Activated effector memory CD4-positive, alpha-beta T cell treated with Interleukin-2 at 50 U/mL for 16 hours (primary cell): ENCODE data around the gene AK8.

Source experiments
- DNase-seq: peaks from one replicate; pipeline ENCODE4 v3.0.0-alpha.2; 2020

Gene AK8

GRCh38 chr9:132769906-132770769 is 107.9 kb downstream of the AK8 start:
- DNase-seq = peak; percentile 55

DNA sequence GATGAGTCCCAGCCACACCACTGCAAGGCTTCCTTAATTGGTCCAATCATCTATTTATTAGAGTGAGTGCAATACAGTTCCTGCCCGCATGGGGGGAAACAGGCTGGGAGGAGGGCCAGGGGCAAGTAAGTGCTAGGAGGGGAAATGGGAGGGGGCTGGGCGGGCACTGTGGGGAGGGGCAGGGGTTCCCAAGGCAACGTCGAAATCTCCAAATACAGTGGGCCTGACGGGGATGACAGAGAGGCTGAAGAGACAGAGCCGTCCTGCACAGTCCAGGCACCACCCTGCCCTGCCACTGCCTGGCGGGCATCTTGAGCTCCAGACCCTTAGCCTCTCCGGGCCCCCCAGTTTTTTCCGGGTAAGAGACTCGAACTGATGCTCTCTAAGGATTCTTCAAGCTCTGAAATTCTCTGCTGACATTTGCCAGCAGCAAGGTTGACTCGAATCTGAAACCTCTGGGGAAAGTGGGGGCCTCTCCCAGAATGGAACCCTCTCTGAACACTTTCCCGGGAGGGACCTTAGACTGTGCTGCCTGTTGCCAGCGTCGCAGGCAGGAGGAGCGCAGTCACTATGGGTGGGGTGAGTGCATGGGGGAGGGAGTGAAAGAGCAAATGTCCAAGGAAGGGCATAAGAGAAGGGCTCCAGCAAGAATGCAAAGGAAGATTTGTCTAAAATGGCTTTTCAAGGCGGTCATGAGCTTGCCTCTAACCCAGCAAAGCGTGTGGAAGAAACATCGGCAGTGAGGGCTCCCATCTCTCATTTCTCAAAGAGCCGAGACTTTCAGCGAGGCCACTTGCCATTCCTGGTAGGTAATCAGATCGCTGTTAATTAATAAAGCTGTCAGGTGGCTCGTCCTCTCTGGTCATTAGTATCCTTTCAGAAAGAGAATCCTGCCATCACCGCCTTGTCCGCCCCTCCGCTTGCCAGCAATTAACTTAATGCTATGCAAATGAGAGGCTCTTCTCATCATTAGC is 108.9 kb downstream of the AK8 start:
- DNase-seq = peak; percentile 53

- no peak for DNase-seq
These were observed 114.5 kb downstream of the AK8 start for GRCh38 chr9:132763574-132763973.

DNA sequence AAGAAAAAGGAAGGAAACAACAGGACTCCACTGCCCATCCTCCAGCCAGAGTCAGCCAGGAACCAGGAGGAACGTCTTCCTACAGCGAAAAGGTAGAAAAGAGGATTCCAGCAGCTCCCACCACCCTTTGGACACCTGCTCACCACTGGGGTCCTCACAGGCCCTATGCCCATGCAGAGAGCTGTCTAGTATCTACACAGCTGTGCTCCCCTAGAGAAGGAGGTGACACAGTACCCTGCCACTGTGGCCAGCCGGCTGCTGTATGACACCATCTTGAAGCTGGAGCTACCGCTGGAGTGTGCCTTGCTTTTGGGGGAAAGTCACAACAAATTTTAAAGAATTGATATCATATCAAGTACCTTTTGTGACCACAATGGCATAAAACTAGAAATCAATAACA is 115.2 kb downstream of the AK8 start:
- no peak for DNase-seq

- no peak for DNase-seq
These were observed 116.5 kb downstream of the AK8 start for GRCh38 chr9:132761602-132762001.

DNA sequence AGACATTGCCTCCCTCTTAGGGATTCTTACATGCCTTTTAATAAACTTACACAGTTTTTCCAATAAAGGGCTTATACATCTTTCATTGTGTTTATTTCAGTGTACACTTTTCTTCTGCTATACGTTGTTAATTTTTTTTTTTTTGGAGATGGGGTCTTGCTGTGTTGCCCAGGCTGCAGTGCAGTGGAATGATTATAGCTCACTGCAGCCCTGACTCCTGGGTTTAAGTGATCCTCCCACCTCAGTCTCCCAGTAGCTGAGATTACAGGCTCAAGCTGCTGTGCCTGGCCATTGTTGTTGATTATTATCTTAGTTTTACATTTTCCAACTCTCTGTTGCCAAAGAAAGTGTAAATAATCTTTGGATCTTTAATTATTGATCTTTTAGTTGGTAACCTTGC is 118.0 kb downstream of the AK8 start:
- no peak for DNase-seq

GRCh38 chr9:132757016-132757415 is 121.1 kb downstream of the AK8 start:
- no peak for DNase-seq

DNA sequence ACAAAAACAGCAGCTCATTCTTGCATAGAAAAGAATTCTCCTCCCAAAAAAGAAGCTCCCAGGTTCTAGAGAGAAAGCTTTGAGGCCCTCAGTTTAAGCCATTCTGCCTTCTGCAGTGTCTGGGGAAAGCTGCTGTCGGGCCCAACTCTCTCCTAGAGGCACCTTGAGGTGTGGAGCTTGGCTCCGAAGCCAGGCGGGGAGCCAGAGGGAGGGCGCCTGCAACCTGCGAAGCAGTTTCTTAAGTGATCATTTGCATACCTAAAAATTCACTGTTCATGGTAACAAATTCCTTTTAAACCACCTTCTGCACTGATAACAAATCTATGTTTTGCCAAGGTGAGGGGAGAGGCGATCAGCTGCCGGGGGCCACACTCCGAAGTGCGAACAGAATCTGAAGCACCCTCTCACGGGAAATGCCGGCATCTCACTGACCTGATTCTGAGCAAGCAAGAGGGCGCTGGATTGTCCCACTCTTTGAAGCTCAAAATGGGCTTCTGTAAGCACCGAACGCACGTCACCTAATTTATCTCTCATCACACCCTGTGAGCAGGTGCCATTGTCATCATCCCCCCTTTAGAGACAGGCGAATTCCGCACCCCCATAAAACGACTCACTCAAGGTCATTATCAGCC is 121.8 kb downstream of the AK8 start:
- no peak for DNase-seq

DNA sequence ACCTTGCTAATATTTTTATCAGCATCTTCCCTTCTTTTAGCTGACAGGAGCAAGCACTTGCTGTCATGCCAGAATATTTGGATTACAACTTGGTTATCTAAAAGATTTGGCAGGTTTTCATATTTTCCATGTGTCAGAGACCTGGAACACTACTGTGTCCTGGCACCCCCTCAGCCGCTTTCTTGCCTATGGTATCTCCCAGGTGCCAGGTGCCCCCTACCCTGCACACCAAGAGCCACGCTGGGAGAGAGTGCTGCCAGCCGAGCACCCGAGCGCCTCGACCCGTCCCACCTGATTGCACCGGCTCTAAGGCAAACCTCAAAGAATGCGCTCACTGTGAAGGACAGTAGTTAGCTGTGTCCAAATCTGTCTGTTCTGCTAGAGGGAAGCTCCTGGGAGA is 123.0 kb downstream of the AK8 start:
- DNase-seq = no peak

GRCh38 chr9:132754236-132754635 is 123.8 kb downstream of the AK8 start:
- no peak for DNase-seq

GRCh38 chr9:132753593-132753880 is 124.5 kb downstream of the AK8 start:
- DNase-seq = no peak

- DNase-seq = no peak
These were observed 125.0 kb downstream of the AK8 start for GRCh38 chr9:132752877-132753592.

GRCh38 chr9:132750668-132751067 is 127.4 kb downstream of the AK8 start:
- DNase-seq = no peak

DNA sequence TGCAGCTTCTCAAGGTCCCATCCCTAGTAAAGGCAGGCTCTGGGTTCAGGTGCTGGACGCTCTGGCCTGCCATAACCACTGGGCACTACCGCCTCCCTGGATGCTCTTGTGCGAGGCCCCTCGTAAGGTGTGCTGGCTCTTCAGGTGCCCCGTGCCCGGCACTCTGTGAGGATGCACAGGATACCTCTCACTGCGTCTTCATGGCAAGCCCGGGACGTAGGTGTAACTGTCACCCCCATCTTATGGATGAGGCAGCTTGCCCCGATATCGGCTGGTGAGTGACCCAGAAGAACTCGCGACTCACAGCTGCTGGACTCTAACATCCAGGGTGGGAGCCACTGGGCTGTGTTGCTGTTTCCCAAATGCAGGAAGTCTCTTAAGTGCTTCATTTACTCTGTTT is 128.8 kb downstream of the AK8 start:
- no peak for DNase-seq

DNA sequence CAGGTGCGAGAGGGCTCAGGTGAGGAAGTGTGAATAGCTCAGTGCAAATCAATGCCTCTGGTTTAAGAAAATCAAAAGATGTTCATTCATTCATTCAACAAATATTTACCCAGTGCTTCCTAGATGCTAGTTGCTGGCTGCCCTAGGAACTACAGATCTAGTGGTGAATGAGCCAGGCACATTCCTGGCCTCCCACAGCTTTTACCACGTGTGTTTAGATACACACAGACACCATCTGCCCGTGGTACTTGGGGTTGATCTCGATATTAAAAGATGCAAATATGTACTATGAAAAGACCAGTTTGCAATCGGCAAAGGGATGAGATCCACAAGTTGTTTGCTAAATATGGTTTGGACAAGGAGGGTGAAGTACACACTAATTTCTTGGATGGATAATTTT is 129.6 kb downstream of the AK8 start:
- no peak for DNase-seq

DNA sequence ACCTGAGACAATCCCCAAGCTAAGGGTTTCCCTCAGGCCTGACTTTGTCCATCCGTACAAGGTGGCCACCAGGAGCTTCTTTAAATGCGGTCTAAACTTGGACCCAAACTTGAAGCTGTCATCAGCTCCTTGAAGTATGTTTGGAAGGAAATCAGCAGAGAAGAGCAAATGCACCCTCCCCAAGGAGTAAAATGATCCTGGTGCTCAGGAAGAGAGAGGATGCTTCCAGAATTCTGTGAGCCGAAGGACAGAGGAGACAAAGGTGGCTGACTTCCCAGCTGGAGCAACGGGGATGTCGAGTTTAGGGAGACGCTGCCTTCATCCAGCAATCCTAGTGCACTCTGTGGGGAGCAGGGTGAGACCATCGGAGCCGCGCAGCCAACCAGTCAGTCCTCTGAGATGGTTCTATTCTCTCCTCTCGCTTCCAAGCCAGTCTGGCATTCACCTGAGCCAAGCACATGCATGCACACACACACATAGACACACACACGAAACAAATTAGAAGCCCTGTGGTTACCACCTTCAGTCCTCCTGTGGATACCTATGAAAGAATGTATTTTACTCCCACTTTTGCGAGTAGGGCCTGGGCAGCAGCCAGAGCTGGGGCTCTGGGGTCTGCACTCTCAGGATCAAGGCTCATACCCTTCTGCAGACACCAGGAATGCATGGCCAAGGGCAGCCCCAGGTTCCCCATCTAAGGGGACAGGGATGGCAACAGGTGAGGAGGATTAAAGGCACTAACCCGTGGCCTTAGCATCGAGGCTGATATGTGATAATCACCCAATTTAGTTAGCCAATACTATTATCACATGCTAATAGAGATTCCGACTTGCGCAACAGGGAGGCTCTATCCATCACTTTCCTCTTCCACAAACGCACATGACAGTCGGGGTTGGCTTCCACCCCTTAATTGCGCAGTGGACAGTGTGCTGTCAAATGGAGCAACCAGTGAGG is 132.1 kb downstream of the AK8 start:
- DNase-seq = no peak

- no peak for DNase-seq
These were observed 133.0 kb downstream of the AK8 start for GRCh38 chr9:132744881-132745755.

- DNase-seq = no peak
These were observed 134.1 kb downstream of the AK8 start for GRCh38 chr9:132743931-132744479.

GRCh38 chr9:132742821-132743311 is 135.2 kb downstream of the AK8 start:
- DNase-seq = no peak
